Measurements from ENCODE around the gene LIN7B. TPM values are rescaled to one million over a fixed set of nuclear protein-coding genes. Genes with fewer than 3 reads are reported as not detected.

LIN7B gene
- total and polyA plus RNA-seq, 4 donors = 2.2 to 3.8 (median 2.8) TPM

GRCh38 chr19:49153167-49153809 lies 39.1 kb downstream of the LIN7B start:
- WGBS = 90% methylated on average over 10 of the region's 10 CpGs
- H3K4me1 ChIP-seq (ENCODE audit: control insufficient read depth in 4 of 4, insufficient read depth in 4 of 4, low read length in 3 of 4) = peaks cover 2 to 31% (median 23%) of the 10 kb centered on the region in 4 donors
- DNase-seq (ENCODE audit: low spot score) = no peak

GRCh38 chr19:49154279-49154678 lies 40.1 kb downstream of the LIN7B start:
- no peak for TF ChIP-seq NR2F2 (IDR thresholded peaks at IDR 0.05)
- TF ChIP-seq REST (IDR thresholded peaks at IDR 0.05) = no peak
- TF ChIP-seq HNF4G (IDR thresholded peaks at IDR 0.05) = no peak
- TF ChIP-seq YY1 (IDR thresholded peaks at IDR 0.05) = no peak
- TF ChIP-seq FOXA2 (IDR thresholded peaks at IDR 0.05) = no peak
- TF ChIP-seq HNF4A (conservative IDR thresholded peaks at IDR 0.05) = no peak
- TF ChIP-seq EGR1 (IDR thresholded peaks at IDR 0.05; ENCODE audit: low read depth in 2 of 2) = no peak
- no peak for TF ChIP-seq FOXA1 (IDR thresholded peaks at IDR 0.05)
- TF ChIP-seq CTCF (IDR thresholded peaks at IDR 0.05; ENCODE audit: low read depth, low read length, missing input control) = no peak
- TF ChIP-seq MAX (IDR thresholded peaks at IDR 0.05) = no peak
- TF ChIP-seq SP1 (IDR thresholded peaks at IDR 0.05) = no peak
- no peak for TF ChIP-seq RAD21 (IDR thresholded peaks at IDR 0.05)
- no peak for TF ChIP-seq GABPA (IDR thresholded peaks at IDR 0.05 in 1 of 2, conservative IDR thresholded peaks at IDR 0.05 in 1 of 2)
- no peak for TF ChIP-seq ATF3 (IDR thresholded peaks at IDR 0.05)
- TF ChIP-seq TAF1 (conservative IDR thresholded peaks at IDR 0.05) = no peak
- TF ChIP-seq ZBTB33 (IDR thresholded peaks at IDR 0.05) = no peak
- H3K27ac ChIP-seq (ENCODE audit: low read depth in 1 of 2, low read length in 2 of 2) = no peak overlapping the region
- no peak for DNase-seq (ENCODE audit: low spot score)
- peaks cover 3 to 26% (median 17%) of the 10 kb centered on the region in 4 donors for H3K4me1 ChIP-seq (ENCODE audit: control insufficient read depth in 4 of 4, insufficient read depth in 4 of 4, low read length in 3 of 4)
- H3K9ac ChIP-seq (ENCODE audit: low read depth in 1 of 2, low read length in 2 of 2) = no peak overlapping the region
- no peaks in the 10 kb centered on the region for H3K36me3 ChIP-seq (ENCODE audit: control insufficient read depth in 4 of 4, insufficient read depth in 3 of 4, low read depth in 1 of 4, low read length in 3 of 4)
- no peak overlapping the region for H3K4me3 ChIP-seq (ENCODE audit: low read depth in 1 of 3, low read length in 3 of 3)
- WGBS = 95% methylated on average over 6 of the region's 6 CpGs
- H3K27me3 ChIP-seq (ENCODE audit: control insufficient read depth in 4 of 4, insufficient read depth in 4 of 4, low read length in 3 of 4) = no peaks in the 10 kb centered on the region
- H3K9me3 ChIP-seq (ENCODE audit: control insufficient read depth in 4 of 4, low read length in 3 of 4) = no peaks in the 10 kb centered on the region

More at GRCh38 chr19:49153167-49153809, 39.1 kb downstream of the LIN7B start:
- Histone ChIP-seq H3K27ac (ENCODE audit: low read depth in 1 of 2, low read length in 2 of 2) (no peak overlapping the region), H3K9me3 (ENCODE audit: control insufficient read depth in 4 of 4, low read length in 3 of 4) (no peaks in the 10 kb centered on the region), H3K36me3 (ENCODE audit: control insufficient read depth in 4 of 4, insufficient read depth in 3 of 4, low read depth in 1 of 4, low read length in 3 of 4) (no peaks in the 10 kb centered on the region), H3K4me3 (ENCODE audit: low read depth in 1 of 3, low read length in 3 of 3) (no peak overlapping the region), H3K9ac (ENCODE audit: low read depth in 1 of 2, low read length in 2 of 2) (no peak overlapping the region), H3K27me3 (ENCODE audit: control insufficient read depth in 4 of 4, insufficient read depth in 4 of 4, low read length in 3 of 4) (no peaks in the 10 kb centered on the region)
- TF ChIP-seq ATF3 (IDR thresholded peaks at IDR 0.05) = no peak

All from liver (tissue), 9 donors.